ENCODE measurements around the gene VSTM4.

VSTM4 gene

GRCh38 chr10:49044293-49045193, 70.8 kb downstream of the VSTM4 start:
- Mint-ChIP-seq H3K4me1 (ENCODE audit: low read depth) (no peaks in the 10 kb centered on the region), H3K9me3 (ENCODE audit: low read depth) (no peaks in the 10 kb centered on the region), H3K27me3 (no peaks in the 10 kb centered on the region), H3K36me3 (no peaks in the 10 kb centered on the region), H3K4me3 (no peak overlapping the region), H3K27ac (no peak overlapping the region)

GRCh38 chr10:49040601-49041000, 74.7 kb downstream of the VSTM4 start:
- Mint-ChIP-seq H3K9me3 (ENCODE audit: low read depth) (no peaks in the 10 kb centered on the region), H3K36me3 (no peaks in the 10 kb centered on the region), H3K27me3 (no peaks in the 10 kb centered on the region), H3K4me3 (no peak overlapping the region), H3K4me1 (ENCODE audit: low read depth) (no peaks in the 10 kb centered on the region), H3K27ac (no peak overlapping the region)

- Mint-ChIP-seq H3K4me3 (no peak overlapping the region), H3K4me1 (ENCODE audit: low read depth) (no peaks in the 10 kb centered on the region), H3K27me3 (no peaks in the 10 kb centered on the region), H3K9me3 (ENCODE audit: low read depth) (no peaks in the 10 kb centered on the region), H3K27ac (no peak overlapping the region), H3K36me3 (no peaks in the 10 kb centered on the region)
Observed at GRCh38 chr10:49039409-49039808, 75.9 kb downstream of the VSTM4 start.

- H3K27me3 Mint-ChIP-seq, result no peaks in the 10 kb centered on the region
- H3K36me3 Mint-ChIP-seq, result no peaks in the 10 kb centered on the region
- H3K4me3 Mint-ChIP-seq, result no peak overlapping the region
- no peaks in the 10 kb centered on the region for H3K4me1 Mint-ChIP-seq (ENCODE audit: low read depth)
- no peak overlapping the region for H3K27ac Mint-ChIP-seq
- no peaks in the 10 kb centered on the region for H3K9me3 Mint-ChIP-seq (ENCODE audit: low read depth)
Observed at GRCh38 chr10:49038711-49039110, 76.6 kb downstream of the VSTM4 start.

GRCh38 chr10:49037187-49037586, 78.1 kb downstream of the VSTM4 start:
- no peak overlapping the region for H3K4me3 Mint-ChIP-seq
- H3K9me3 Mint-ChIP-seq (ENCODE audit: low read depth), result no peaks in the 10 kb centered on the region
- no peaks in the 10 kb centered on the region for H3K4me1 Mint-ChIP-seq (ENCODE audit: low read depth)
- H3K27me3 Mint-ChIP-seq, result no peaks in the 10 kb centered on the region
- H3K36me3 Mint-ChIP-seq, result no peaks in the 10 kb centered on the region
- no peak overlapping the region for H3K27ac Mint-ChIP-seq

GRCh38 chr10:49036638-49037037, 78.7 kb downstream of the VSTM4 start:
- H3K36me3 Mint-ChIP-seq, result no peaks in the 10 kb centered on the region
- no peaks in the 10 kb centered on the region for H3K27me3 Mint-ChIP-seq
- H3K4me1 Mint-ChIP-seq (ENCODE audit: low read depth), result no peaks in the 10 kb centered on the region
- no peak overlapping the region for H3K4me3 Mint-ChIP-seq
- H3K27ac Mint-ChIP-seq, result no peak overlapping the region
- no peaks in the 10 kb centered on the region for H3K9me3 Mint-ChIP-seq (ENCODE audit: low read depth)

- Mint-ChIP-seq H3K9me3 (ENCODE audit: low read depth) (no peaks in the 10 kb centered on the region), H3K27me3 (no peaks in the 10 kb centered on the region), H3K4me1 (ENCODE audit: low read depth) (no peaks in the 10 kb centered on the region), H3K27ac (no peak overlapping the region), H3K36me3 (no peaks in the 10 kb centered on the region), H3K4me3 (no peak overlapping the region)
Observed at GRCh38 chr10:49035920-49036319, 79.4 kb downstream of the VSTM4 start.

GRCh38 chr10:49034925-49035324, 80.4 kb downstream of the VSTM4 start:
- no peak overlapping the region for H3K4me3 Mint-ChIP-seq
- H3K9me3 Mint-ChIP-seq (ENCODE audit: low read depth), result no peaks in the 10 kb centered on the region
- no peaks in the 10 kb centered on the region for H3K36me3 Mint-ChIP-seq
- no peaks in the 10 kb centered on the region for H3K27me3 Mint-ChIP-seq
- no peaks in the 10 kb centered on the region for H3K4me1 Mint-ChIP-seq (ENCODE audit: low read depth)
- no peak overlapping the region for H3K27ac Mint-ChIP-seq

GRCh38 chr10:49033939-49034338, 81.4 kb downstream of the VSTM4 start:
- no peak overlapping the region for H3K27ac Mint-ChIP-seq
- H3K4me3 Mint-ChIP-seq, result no peak overlapping the region
- no peaks in the 10 kb centered on the region for H3K36me3 Mint-ChIP-seq
- no peaks in the 10 kb centered on the region for H3K27me3 Mint-ChIP-seq
- no peaks in the 10 kb centered on the region for H3K9me3 Mint-ChIP-seq (ENCODE audit: low read depth)
- no peaks in the 10 kb centered on the region for H3K4me1 Mint-ChIP-seq (ENCODE audit: low read depth)

- Mint-ChIP-seq H3K9me3 (ENCODE audit: low read depth) (no peaks in the 10 kb centered on the region), H3K27me3 (no peaks in the 10 kb centered on the region), H3K4me1 (ENCODE audit: low read depth) (no peaks in the 10 kb centered on the region), H3K36me3 (no peaks in the 10 kb centered on the region), H3K4me3 (no peak overlapping the region), H3K27ac (no peak overlapping the region)
Observed at GRCh38 chr10:49029666-49030065, 85.7 kb downstream of the VSTM4 start.

GRCh38 chr10:49028639-49029038, 86.7 kb downstream of the VSTM4 start:
- no peaks in the 10 kb centered on the region for H3K9me3 Mint-ChIP-seq (ENCODE audit: low read depth)
- no peaks in the 10 kb centered on the region for H3K36me3 Mint-ChIP-seq
- H3K4me3 Mint-ChIP-seq, result no peak overlapping the region
- no peaks in the 10 kb centered on the region for H3K27me3 Mint-ChIP-seq
- no peaks in the 10 kb centered on the region for H3K4me1 Mint-ChIP-seq (ENCODE audit: low read depth)
- no peak overlapping the region for H3K27ac Mint-ChIP-seq

GRCh38 chr10:49025347-49025983, 89.9 kb downstream of the VSTM4 start:
- Mint-ChIP-seq H3K4me3 (no peak overlapping the region), H3K4me1 (ENCODE audit: low read depth) (no peaks in the 10 kb centered on the region), H3K9me3 (ENCODE audit: low read depth) (no peaks in the 10 kb centered on the region), H3K27ac (no peak overlapping the region), H3K36me3 (no peaks in the 10 kb centered on the region), H3K27me3 (no peaks in the 10 kb centered on the region)

GRCh38 chr10:49024484-49024883, 90.8 kb downstream of the VSTM4 start:
- Mint-ChIP-seq H3K27me3 (no peaks in the 10 kb centered on the region), H3K36me3 (no peaks in the 10 kb centered on the region), H3K4me1 (ENCODE audit: low read depth) (no peaks in the 10 kb centered on the region), H3K4me3 (no peak overlapping the region), H3K27ac (no peak overlapping the region), H3K9me3 (ENCODE audit: low read depth) (no peaks in the 10 kb centered on the region)

- Mint-ChIP-seq H3K27me3 (peaks cover 1% of the 10 kb centered on the region), H3K4me3 (no peak overlapping the region), H3K4me1 (ENCODE audit: low read depth) (no peaks in the 10 kb centered on the region), H3K36me3 (no peaks in the 10 kb centered on the region), H3K27ac (no peak overlapping the region), H3K9me3 (ENCODE audit: low read depth) (no peaks in the 10 kb centered on the region)
Observed at GRCh38 chr10:49023752-49024151, 91.6 kb downstream of the VSTM4 start.

GRCh38 chr10:49023071-49023470, 92.3 kb downstream of the VSTM4 start:
- Mint-ChIP-seq H3K27me3 (peaks cover 1% of the 10 kb centered on the region), H3K4me1 (ENCODE audit: low read depth) (no peaks in the 10 kb centered on the region), H3K36me3 (no peaks in the 10 kb centered on the region), H3K4me3 (no peak overlapping the region), H3K27ac (no peak overlapping the region), H3K9me3 (ENCODE audit: low read depth) (no peaks in the 10 kb centered on the region)

GRCh38 chr10:49021685-49022084, 93.6 kb downstream of the VSTM4 start:
- Mint-ChIP-seq H3K4me1 (ENCODE audit: low read depth) (no peaks in the 10 kb centered on the region), H3K27me3 (peaks cover 2% of the 10 kb centered on the region), H3K9me3 (ENCODE audit: low read depth) (no peaks in the 10 kb centered on the region)

More at GRCh38 chr10:49021685-49022084, 93.6 kb downstream of the VSTM4 start:
- Mint-ChIP-seq H3K27ac (no peak overlapping the region), H3K4me3 (no peak overlapping the region), H3K36me3 (no peaks in the 10 kb centered on the region)
